NCI-H187 treated with DMSO at 0.1 percent for 48 hours (cell line): ENCODE results near the gene NCAN.
"Not testable (repeated sequence)": the region's sequence is repeated elsewhere in the genome, so short reads cannot be mapped to it uniquely, and the experiment has no call there.

Experiments
- DNase-seq: peaks from one replicate; lab custom pipeline; 2025; lab: John Stamatoyannopoulos, UW

The NCAN gene

GRCh38 chr19:19193926-19194325 is 17.8 kb upstream of the NCAN start:
- no peak for DNase-seq

GRCh38 chr19:19201697-19202630 is 9.8 kb upstream of the NCAN start:
- DNase-seq, result no peak

DNA sequence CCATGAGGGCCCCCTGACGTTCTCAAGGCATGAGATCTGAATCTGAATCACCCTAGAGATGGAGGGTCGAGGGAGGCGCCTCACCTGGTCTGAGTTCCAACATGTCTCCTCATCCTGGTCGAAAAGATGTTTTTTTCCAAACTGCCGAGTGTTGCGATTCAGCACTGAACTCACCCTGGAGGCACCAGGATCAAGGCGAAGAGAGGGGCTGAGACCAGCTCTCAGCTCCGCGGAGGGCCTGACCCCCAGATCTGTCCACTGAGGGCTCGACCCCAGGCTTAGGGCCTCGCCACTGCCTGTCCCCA is 9.1 kb upstream of the NCAN start:
- no peak for DNase-seq

GRCh38 chr19:19203012-19203856 is 8.5 kb upstream of the NCAN start, which contains the start of gene NR2C2AP:
NR2C2AP (minus strand) TSS chr19:19203414; CDS start chr19:19203060, 354 bp downstream.
- peak; percentile 43 for DNase-seq

- no peak for DNase-seq
These were observed 7.6 kb upstream of the NCAN start for GRCh38 chr19:19204181-19204580.

DNA sequence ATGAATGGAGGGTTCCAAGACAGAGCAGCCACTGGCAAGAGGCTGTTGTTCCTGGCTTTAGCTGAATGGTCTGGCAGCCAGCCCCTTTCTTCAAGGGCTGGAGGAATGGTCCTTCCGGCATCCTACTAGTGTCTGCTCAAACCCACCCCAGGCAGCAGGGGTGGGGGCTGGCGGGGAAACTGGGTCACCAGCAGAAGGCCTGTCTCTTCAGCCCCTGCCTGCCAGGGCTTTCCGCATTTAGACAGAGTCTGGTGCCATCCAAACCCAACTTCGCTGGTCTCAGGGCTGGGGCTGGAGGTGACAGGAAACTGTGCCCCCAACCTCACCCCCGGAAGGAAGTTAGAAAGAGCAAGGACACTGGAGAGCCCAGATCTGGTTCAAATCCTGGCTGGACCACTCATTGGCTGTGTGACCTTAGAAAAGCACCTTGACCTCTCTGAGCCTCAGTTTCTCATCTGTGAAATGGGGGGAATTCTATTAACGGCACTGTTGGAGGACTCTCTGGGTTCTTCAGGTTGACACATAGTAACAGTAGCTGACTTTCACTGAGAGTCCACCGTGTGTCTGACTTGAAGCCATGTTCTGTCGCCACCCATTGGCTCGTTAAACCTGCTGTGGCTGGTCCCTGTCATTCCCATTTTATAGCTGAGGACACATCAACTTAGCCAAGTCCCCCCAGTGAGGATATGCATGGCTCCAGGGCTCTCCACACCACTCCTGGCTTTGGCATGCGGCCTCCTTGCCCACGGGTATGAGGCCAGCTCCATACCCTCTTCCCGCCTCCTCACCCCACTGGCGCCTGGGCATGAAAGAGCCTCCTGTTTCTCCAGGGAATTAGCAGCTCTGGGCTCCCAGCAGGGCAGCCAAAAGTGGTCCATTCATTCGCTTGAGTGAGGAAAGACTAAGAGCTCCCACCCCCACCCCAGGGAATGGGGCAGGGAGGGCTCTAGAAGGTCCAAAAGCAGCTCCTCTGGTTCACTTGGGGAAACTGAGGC is 6.0 kb upstream of the NCAN start:
- no peak for DNase-seq

DNA sequence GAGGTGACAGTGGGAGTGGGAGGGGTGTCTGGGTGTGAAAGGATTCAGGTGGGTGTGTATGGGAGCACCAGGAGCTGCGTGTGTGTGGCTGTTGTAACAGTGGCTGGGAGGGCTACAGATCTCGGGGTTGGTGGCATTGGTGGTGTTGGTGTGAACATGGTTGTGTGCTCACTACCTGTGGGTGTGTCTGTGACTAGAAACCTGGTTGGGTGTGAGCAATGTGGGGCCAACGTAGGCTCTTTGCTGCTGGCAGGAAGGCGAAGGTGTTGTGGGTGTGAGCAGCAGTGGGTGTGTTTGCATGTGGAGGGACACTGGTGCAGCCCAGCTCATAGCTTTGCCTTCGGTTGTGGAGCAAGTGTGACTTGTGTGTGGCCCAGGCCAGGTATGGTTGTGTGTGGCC is 4.8 kb upstream of the NCAN start:
- DNase-seq, result no peak

DNA sequence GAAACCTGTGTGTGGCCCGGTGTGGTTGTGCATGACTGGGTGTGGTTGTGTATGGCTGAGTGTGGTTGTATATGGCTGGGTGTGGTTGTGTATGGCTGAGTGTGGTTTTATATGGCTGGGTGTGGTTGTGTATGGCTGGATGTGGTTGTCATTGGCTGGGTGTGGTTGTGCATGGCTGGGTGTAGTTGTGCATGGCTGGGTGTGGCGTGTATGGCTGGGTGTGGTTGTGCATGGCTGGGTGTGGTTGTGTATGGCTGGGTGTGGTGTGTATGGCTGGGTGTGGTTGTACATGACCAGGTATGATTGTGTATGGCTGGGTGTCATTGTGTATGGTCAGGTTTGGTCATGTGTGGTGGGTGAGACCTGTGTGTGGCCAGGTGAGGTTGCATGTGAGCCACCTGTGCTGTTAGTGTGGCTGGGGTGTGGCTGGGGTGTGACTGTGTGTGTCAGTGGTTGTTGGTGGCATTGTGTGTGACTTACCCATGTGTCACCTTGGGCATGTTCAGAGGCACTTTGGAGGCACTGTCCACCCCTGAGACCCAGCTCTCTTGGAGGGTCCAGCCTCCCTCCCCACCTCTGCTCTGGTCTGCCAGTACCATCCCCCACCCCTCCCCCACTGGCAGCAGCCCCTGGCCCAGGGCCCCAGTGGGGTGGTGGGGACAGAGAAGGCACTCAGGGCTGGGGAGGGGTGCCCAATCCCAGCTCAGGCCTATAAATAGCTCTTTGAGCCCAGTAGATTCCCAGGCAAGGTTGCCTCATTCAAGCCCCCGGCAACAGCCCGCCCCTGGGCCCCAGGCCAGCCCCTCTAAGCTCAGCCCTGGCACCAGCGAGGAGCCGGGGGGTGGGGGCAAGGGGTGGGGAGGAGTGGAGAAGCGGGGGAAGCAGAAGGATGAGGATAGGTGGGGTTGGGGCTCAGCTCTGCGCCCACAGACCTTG is 3.9 kb upstream of the NCAN start:
- no peak for DNase-seq

DNA sequence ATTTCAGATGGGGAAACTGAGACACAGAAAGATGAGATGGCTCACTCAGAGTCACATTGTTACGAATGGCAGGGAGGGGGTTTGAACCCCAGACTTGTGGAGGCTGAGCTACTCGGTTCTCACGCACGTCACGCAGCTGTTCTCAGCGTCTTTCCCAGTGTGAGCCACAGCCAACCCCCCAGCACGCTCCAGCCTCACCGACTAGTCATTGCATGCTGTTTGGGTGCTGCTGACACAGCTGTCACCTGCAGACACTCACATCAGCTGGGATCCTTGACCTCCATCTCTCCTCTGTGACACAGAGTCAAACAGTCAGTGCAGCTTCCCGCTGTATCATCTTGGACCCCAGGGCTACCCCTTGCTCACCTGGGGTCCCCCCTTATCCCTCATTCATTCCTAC is 2.4 kb upstream of the NCAN start:
- no peak for DNase-seq

DNA sequence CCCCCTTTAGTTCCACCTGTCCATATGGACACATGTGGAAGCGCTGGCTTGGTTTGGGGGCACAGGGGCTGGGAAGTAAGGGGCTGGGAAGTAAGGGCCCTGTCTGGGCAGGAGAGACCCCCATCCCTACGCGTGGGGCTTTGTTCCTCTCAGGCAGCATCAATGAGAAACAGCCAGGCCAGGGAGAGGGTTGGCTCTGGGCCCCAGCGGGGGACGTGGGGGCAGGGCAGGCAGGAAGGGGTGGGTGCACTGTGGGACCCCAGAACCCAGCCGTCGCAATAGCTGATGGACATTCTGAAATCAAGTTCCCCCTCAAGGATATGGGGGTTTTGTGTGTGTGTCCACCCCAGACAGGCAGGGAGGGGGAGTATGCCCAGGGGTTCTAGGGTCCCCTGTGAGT is 1.2 kb downstream of the NCAN start:
- no peak for DNase-seq

GRCh38 chr19:19213426-19214158 is 1.8 kb downstream of the NCAN start:
- DNase-seq, result no peak

DNA sequence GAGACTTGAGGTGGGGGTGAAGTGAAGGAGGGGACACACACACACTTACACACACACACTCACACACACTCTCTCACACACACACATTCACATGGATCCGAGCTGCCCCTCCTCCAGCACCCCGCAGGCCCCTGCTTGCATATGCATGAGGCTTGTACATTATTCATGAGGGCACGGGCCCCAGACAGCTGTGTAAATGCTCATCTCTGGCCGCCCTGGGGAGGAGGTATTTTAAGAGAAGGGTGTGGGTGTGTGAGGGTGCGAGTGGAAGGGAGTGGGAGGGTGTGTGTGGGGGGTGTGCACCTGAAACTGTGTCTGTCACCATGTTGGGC is 2.4 kb downstream of the NCAN start:
- DNase-seq, result no peak

DNA sequence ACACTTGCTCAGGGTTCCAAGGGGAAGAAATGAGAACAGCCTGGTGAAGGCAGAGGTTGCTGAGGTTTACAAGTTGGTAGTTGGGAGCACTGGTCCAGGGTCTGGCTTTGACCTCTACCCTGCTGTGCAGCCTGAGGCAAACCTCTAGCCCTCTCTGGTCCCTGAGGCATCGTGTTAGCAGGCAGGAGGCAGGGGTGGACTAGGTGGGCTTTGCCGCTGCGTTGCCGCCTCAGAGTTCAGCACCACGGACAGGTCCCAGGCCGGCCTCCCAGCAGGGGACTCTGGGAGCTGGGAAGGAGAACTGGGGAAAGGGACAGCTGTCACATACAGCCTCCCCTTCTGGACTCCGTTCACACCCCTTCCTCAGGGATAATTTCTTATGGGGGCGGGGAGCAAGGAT is 3.1 kb downstream of the NCAN start:
- DNase-seq, result no peak

DNA sequence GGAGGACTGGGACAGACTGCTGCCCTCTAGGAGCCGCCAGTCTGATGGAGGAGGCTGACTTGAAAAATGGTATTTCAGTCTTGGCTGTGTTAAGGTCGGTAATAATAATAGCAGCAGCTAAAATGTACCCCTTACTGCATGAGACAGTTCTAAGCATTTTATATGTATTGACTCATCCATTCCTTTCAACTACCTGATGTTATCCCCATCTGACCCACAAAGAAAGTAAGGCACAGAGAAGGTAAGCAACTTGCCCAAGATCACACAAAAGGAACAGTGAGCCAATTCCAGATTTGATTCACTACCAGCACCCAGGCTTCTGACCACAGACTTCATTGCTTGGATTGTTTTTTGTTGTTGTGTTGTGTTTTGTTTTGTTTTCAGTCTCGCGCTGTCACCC is 4.0 kb downstream of the NCAN start:
- DNase-seq, result no peak

DNA sequence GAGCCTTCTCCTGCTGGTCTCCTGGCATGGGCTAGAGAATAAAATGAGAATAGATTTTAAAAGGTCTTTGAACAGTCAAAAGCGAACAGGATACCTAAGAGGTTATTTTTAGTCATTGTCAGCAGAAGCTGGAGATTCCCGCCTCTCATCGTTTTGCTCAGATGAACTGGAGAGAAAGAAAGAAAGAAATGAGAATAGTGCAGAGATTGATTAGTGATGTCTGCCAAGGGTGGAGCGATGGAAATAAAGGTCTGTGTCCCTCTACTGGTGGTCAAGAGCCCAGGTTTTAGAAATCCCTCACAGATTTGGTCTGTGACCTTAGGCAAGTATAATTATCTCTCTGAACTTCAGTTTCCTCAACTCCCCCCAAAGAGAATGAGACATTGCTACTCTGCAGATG is 5.3 kb downstream of the NCAN start:
- no peak for DNase-seq

DNA sequence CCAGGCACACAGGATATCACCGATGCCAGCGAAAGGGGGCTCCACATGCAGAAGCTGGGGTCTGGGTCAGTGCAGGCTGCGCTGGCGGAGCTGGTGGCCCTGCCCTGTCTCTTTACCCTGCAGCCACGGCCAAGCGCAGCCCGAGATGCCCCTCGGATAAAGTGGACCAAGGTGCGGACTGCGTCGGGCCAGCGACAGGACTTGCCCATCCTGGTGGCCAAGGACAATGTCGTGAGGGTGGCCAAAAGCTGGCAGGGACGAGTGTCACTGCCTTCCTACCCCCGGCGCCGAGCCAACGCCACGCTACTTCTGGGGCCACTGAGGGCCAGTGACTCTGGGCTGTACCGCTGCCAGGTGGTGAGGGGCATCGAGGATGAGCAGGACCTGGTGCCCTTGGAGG is 7.2 kb downstream of the NCAN start:
- no peak for DNase-seq

GRCh38 chr19:19221000-19221399 is 9.2 kb downstream of the NCAN start:
- DNase-seq, result not testable (repeated sequence)

GRCh38 chr19:19223060-19223459 is 11.3 kb downstream of the NCAN start:
- no peak for DNase-seq

GRCh38 chr19:19223636-19224035 is 11.9 kb downstream of the NCAN start:
- no peak for DNase-seq

- DNase-seq, result no peak
These were observed 12.5 kb downstream of the NCAN start for GRCh38 chr19:19224150-19224851.
